ENCODE results near the gene C5orf15. TPM values are rescaled to one million over a fixed set of nuclear protein-coding genes. Genes with fewer than 3 reads are reported as not detected.

Gene C5orf15
- total and polyA plus RNA-seq, 9 of the 15 experiments (the other 6 are each of a cell fraction or from before 2014, with no cell fraction given), result 23.3 to 50.7 (median 35.5) TPM

- TF ChIP-seq NR2C2 (CRISPR knock-in tag; IDR thresholded peaks at IDR 0.05) (no peak), NR2C2 (tag; IDR thresholded peaks at IDR 0.05) (peak; percentile 42; the same call in 1 of the 2 replicates), SAP30 (IDR thresholded peaks at IDR 0.05; ENCODE audit: borderline replicate concordance, insufficient read depth, low read depth, low read length, poor library complexity, severe bottlenecking) (no peak), LEF1 (IDR thresholded peaks at IDR 0.05) (peak; percentile 63; the same call in 1 of the 2 replicates), ZNF592 (IDR thresholded peaks at IDR 0.05) (peak; percentile 77), ERF (CRISPR knock-in tag; IDR thresholded peaks at IDR 0.05) (no peak), PBX2 (CRISPR knock-in tag; IDR thresholded peaks at IDR 0.05; ENCODE audit: low read depth) (peak; percentile 53), PBX2 (tag; conservative IDR thresholded peaks at IDR 0.05; ENCODE audit: low read depth) (peak; percentile 96), SFPQ (IDR thresholded peaks at IDR 0.05; ENCODE audit: low read depth, low read length) (no peak), RBBP5 (IDR thresholded peaks at IDR 0.05; ENCODE audit: borderline replicate concordance, insufficient read depth, low read length, poor library complexity, severe bottlenecking) (no peak), SIX5 (IDR thresholded peaks at IDR 0.05; ENCODE audit: borderline replicate concordance in 1 of 2, insufficient read depth in 1 of 2, low read depth in 1 of 2, low read length in 2 of 2) (no peak), CCNT2 (IDR thresholded peaks at IDR 0.05; ENCODE audit: borderline replicate concordance, extremely low read depth, insufficient read length, low read depth, low read length) (no peak), ZNF347 (CRISPR knock-in tag; IDR thresholded peaks at IDR 0.05; ENCODE audit: low read depth) (no peak)
Measured at GRCh38 chr5:133930061-133930812, 38.2 kb downstream of the C5orf15 start (continued).

Measured in K562 (cell line).